ENCODE measurements around the gene S100A16.
A peak's percentile ranks its signal among the peaks of the same experiment; 100 is the strongest.

S100A16 gene, protein sequence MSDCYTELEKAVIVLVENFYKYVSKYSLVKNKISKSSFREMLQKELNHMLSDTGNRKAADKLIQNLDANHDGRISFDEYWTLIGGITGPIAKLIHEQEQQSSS

DNA sequence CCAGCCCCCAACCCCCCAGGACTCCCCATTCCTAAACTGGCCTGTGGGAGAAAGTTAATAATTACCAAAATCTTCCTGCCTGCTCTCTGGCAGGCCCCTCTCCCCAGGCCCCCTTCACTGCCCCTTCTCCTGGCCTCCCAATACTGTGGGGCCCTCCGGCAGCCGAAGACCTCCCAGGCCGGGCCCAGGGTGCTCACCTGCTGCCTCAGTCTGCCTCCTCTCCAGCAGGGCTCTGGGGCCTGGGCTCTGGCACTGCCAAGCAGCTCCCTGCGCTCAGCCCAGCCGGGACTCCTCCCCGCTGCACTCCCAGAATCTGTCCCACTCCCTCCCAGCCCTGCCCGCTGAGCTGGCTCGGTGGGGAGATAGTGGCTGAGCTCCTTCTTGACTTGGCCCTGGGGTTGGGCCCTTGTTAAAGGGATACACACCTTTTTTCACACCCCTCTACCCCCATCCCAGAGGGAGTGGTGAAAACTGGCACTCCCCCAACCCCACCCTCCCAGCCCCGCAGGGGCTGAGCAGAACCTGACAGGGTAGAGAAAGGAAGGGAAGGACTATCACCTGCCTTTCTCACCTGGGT, at the start of gene S100A16:
Gene S100A16, minus strand, starts transcription at position 383 of the 577 bp plus-strand sequence. CDS start 4,986 bp downstream, outside the sequence.
- peaks cover 0 to 7% of the 10 kb centered on the region in 2 experiments for H3K4me1 ChIP-seq (ENCODE audit: control insufficient read depth in 1 of 2, insufficient read depth in 1 of 2, low read depth in 1 of 2, low read length in 1 of 2)
- H3K27ac ChIP-seq = no peak within 1 kb of the TSS

DNA sequence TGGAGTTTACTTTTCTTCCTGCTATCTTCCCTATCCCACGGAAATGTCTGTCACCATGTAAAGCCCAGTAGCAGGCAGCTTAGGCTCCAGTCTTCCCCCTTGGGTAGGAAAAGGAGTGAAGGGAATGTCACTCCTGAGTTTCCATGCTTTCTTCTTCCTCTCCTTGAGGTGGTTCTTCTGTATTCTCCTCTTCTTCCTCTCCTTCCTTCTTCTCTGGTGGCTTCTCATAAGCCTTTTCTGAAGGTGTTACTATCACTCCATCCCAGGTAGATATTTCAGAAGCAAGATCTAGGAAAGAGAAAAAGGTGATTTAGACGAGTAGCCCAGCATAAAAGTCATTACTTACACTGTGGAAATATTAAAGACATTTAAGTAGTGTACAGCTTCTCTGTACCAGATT, 49.3 kb upstream of the S100A16 start:
- Histone ChIP-seq H3K36me3 (peaks cover 59% of the 10 kb centered on the region), H3K9me3 (no peaks in the 10 kb centered on the region), H3K27ac (peak overlapping the region; percentile 32), H3K27me3 (no peaks in the 10 kb centered on the region), H3K4me3 (ENCODE audit: low read depth in 1 of 2, low read length in 1 of 2) (no peak overlapping the region), H3K4me1 (ENCODE audit: control insufficient read depth in 1 of 2, insufficient read depth in 1 of 2, low read depth in 1 of 2, low read length in 1 of 2) (peaks cover 9 to 16% of the 10 kb centered on the region in 2 experiments)
- TF ChIP-seq, protein P1, sequence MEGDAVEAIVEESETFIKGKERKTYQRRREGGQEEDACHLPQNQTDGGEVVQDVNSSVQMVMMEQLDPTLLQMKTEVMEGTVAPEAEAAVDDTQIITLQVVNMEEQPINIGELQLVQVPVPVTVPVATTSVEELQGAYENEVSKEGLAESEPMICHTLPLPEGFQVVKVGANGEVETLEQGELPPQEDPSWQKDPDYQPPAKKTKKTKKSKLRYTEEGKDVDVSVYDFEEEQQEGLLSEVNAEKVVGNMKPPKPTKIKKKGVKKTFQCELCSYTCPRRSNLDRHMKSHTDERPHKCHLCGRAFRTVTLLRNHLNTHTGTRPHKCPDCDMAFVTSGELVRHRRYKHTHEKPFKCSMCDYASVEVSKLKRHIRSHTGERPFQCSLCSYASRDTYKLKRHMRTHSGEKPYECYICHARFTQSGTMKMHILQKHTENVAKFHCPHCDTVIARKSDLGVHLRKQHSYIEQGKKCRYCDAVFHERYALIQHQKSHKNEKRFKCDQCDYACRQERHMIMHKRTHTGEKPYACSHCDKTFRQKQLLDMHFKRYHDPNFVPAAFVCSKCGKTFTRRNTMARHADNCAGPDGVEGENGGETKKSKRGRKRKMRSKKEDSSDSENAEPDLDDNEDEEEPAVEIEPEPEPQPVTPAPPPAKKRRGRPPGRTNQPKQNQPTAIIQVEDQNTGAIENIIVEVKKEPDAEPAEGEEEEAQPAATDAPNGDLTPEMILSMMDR (IDR thresholded peaks at IDR 0.05) = no peak

More for the DNA sequence above, at the start of gene S100A16:
- no peak within 1 kb of the TSS for H3K4me3 ChIP-seq (ENCODE audit: low read depth in 1 of 2, low read length in 1 of 2)
- H3K27me3 ChIP-seq = peaks cover 24% of the 10 kb centered on the region
- TF ChIP-seq, protein P1 (IDR thresholded peaks at IDR 0.05) = no peak
- H3K36me3 ChIP-seq = no peaks in the 10 kb centered on the region
- no peaks in the 10 kb centered on the region for H3K9me3 ChIP-seq

DNA sequence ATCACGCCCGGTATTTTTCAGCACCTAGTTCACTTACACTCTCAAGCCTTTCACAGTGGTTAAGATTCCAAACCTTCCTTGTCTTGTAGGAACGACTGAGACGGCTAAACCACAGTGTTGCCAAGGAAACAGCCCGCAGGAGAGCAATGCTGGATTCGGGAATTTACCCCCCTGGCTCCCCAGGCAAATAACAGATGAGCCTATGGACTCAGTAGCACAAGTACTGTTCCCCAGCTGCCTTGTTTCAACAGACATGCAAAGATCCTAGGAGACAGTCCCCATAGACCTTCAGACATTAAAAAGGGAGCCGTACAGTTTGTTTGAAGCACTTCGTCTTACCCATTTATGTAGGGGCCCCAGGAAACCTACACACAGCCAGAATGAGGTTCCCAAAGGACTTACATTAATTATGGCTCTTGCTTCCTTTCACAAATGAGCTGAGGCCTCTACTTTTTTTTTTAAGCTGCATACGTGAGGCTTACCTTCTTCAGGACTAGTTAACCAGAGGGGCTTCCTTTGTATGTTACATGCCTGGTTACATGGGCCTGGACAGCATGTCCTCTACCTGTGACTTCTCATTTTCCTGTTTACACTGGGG, 48.3 kb upstream of the S100A16 start:
- TF ChIP-seq, protein P1 (IDR thresholded peaks at IDR 0.05) = no peak
- Histone ChIP-seq H3K9me3 (no peaks in the 10 kb centered on the region), H3K4me1 (ENCODE audit: control insufficient read depth in 1 of 2, insufficient read depth in 1 of 2, low read depth in 1 of 2, low read length in 1 of 2) (peaks cover 9 to 16% of the 10 kb centered on the region in 2 experiments), H3K4me3 (ENCODE audit: low read depth in 1 of 2, low read length in 1 of 2) (no peak overlapping the region), H3K36me3 (peaks cover 48% of the 10 kb centered on the region), H3K27ac (peak overlapping the region; percentile 29), H3K27me3 (no peaks in the 10 kb centered on the region)

DNA sequence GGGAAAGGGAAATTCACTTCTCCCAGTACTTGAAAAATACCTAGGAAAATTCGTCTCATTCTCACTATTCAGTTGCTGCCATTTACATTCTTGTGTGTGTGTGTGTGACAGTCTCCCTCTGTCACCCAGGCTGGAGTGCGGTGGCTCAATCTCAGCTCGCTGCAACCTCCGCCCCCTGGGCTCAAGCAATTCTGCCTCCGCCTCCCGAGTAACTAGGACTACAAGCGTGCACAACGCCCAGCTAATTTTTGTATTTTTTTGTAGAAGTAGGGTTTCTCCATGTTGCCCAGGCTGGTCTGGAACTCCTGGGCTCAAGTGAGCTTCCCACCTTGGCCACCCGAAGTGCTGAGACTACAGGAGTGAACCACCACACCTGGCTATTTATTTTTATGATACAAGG, 46.7 kb upstream of the S100A16 start:
- Histone ChIP-seq H3K9me3 (no peaks in the 10 kb centered on the region), H3K27me3 (no peaks in the 10 kb centered on the region), H3K36me3 (peaks cover 35% of the 10 kb centered on the region), H3K27ac (peak overlapping the region; percentile 93), H3K4me1 (ENCODE audit: control insufficient read depth in 1 of 2, insufficient read depth in 1 of 2, low read depth in 1 of 2, low read length in 1 of 2) (peaks cover 9 to 16% of the 10 kb centered on the region in 2 experiments), H3K4me3 (ENCODE audit: low read depth in 1 of 2, low read length in 1 of 2) (peak overlapping the region in 1 of 2 experiments; percentile 73)
- TF ChIP-seq, protein P1 (IDR thresholded peaks at IDR 0.05) = no peak

DNA sequence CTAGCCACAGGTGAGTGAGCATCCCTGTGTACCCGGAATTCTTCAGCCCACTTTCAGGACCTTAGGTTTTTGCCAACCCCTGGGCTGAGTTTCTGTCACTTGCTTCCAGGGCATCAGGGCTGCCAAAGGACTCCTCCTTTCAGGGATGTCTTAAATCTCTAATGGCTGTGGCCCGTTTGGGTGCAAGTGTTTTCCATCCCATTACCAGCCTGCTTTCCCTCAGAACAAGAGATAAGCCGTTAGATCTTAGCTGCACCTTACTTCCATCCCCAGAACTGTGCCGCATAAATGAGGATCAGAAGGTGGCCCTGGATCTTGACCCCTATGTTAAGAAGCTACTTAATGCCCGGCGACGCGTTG, 46.2 kb upstream of the S100A16 start:
- H3K4me3 ChIP-seq (ENCODE audit: low read depth in 1 of 2, low read length in 1 of 2) = peak overlapping the region; percentile 73 to 86
- no peaks in the 10 kb centered on the region for H3K9me3 ChIP-seq
- H3K4me1 ChIP-seq (ENCODE audit: control insufficient read depth in 1 of 2, insufficient read depth in 1 of 2, low read depth in 1 of 2, low read length in 1 of 2) = peaks cover 9 to 16% of the 10 kb centered on the region in 2 experiments
- peaks cover 30% of the 10 kb centered on the region for H3K36me3 ChIP-seq
- H3K27ac ChIP-seq = peak overlapping the region; percentile 93
- TF ChIP-seq, protein P1 (IDR thresholded peaks at IDR 0.05) = no peak
- no peaks in the 10 kb centered on the region for H3K27me3 ChIP-seq

All from neutrophil (primary cell).